ENCODE data around the gene ISG20L2.

The ISG20L2 gene

DNA sequence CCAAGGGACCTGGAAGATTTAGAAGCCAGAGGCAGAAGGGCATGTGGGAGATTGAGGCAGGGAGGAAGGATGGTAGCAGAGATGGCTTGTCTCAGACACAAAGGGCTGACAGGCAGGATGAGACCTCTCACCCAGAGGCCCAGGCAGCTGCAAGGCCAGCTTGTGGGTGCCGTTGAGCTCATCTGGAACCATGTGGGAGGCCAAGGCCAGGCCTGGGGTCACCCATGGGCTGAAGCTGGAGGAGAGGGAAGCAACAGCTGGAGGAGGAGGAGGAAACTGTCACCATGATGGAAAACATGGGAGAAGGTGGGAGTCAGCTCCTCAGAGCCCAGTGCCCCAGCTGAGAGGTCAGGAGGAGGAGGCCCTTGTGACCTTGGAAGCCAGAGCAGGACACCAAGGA lies 29.6 kb downstream of the ISG20L2 start:
- TF ChIP-seq, protein P1, sequence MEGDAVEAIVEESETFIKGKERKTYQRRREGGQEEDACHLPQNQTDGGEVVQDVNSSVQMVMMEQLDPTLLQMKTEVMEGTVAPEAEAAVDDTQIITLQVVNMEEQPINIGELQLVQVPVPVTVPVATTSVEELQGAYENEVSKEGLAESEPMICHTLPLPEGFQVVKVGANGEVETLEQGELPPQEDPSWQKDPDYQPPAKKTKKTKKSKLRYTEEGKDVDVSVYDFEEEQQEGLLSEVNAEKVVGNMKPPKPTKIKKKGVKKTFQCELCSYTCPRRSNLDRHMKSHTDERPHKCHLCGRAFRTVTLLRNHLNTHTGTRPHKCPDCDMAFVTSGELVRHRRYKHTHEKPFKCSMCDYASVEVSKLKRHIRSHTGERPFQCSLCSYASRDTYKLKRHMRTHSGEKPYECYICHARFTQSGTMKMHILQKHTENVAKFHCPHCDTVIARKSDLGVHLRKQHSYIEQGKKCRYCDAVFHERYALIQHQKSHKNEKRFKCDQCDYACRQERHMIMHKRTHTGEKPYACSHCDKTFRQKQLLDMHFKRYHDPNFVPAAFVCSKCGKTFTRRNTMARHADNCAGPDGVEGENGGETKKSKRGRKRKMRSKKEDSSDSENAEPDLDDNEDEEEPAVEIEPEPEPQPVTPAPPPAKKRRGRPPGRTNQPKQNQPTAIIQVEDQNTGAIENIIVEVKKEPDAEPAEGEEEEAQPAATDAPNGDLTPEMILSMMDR (IDR thresholded peaks at IDR 0.05), result no peak

DNA sequence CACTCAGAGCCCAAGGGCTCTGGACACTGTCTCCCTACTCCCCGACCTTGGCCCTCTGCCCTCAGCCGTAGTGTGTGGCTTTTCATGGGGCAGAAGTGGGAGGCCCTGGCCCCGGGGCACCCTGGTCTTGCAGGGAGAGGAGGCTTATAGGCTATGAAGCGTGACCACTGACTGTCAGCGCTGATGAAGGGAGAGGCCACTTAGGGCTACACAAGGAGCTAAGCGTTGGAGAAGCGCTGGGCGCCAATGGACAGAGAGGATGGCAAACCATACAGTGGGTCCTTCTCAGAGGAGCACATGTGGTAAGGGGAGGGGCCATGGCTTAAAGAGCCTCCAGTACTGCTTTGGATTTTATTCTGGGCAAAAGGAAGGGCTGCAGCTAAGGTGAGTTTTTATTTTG lies 31.1 kb downstream of the ISG20L2 start:
- TF ChIP-seq, protein P1 (IDR thresholded peaks at IDR 0.05), result no peak

GRCh38 chr1:156696755-156697154 lies 31.8 kb downstream of the ISG20L2 start:
- TF ChIP-seq, protein P1 (IDR thresholded peaks at IDR 0.05), result no peak

DNA sequence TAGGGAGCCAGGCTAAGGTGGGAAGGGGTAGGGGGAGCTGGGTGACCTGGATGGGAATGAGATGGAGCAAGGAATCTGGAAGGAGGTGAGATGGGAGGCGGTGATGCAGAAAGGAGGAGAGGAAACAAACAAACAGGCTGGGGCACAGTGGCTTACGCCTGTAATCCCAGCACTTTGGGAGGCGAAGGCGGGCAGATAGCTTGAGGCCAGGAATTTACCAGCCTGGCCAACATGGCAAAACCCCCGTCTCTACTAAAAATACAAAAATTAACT lies 33.9 kb downstream of the ISG20L2 start:
- TF ChIP-seq, protein P1 (IDR thresholded peaks at IDR 0.05), result no peak

DNA sequence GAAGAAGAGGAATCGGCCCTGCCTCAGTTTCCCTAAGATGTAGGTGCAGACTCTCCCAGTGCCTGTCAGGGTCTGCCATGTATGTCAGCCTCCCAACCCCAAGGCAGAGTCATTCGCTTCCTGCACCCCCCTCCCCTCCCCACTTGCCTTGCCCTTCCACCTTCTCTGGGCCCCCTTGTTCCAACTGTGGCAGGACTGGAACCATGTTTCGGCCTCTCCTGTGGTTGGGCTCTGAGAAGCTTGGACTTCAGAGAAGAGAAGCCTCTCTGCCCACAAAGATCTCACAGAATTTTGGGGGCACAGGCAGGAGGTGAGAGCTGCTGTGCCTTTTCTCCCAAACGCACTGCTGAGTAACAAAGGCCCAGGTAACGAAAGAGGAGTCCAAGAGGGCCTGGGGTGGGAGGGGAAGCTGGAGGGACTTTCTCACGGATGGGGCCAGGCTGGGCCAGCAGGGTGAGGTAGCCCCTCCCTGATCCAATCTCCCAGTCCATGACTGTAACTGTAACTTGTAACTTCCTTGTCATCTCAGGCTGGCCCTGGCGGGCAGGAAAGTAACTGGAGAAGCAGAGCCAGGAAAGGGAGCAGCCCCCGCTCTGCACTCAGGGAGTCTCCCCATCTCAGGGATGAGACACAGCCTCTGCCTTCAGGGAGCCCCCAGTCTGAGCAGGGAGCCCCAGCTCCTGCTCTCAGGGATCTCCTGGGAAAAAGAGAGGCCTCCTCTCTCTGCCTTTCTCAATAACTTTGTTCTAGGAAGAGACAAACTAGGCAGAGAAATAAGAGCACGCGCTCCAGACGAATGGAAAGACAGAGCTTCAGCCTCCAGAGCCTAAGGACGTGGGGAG lies 34.5 kb downstream of the ISG20L2 start:
- TF ChIP-seq, protein P1 (IDR thresholded peaks at IDR 0.05), result no peak

- TF ChIP-seq, protein P1 (IDR thresholded peaks at IDR 0.05), result no peak
Observed at GRCh38 chr1:156692925-156693847, 35.4 kb downstream of the ISG20L2 start.

DNA sequence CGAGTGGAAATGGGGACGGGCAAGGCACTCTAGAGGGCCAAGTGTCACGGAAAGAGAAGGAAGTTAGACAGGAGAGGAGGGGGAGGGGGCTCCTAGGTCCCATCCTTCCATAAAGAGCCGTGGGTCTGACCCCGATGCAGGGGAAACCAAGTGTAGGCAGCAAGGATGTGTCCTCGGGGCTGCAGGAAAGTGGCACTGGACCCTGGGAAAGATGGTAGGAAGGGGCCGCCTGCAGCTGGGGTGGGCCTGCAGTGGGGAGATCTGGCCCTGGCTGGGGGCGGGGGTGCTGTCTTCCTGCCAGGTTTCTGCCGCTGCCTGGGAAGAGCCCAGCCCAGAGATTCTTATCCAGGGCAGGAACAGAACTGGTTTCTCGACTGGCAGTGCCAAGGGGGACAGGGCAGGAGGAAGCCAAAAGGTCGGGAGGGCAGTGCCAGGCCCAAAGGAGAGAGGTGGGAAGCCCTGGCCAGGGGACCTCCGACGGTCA lies 36.1 kb downstream of the ISG20L2 start:
- TF ChIP-seq, protein P1 (IDR thresholded peaks at IDR 0.05), result no peak
